ENCODE measurements around the gene KCTD18.

KCTD18 gene

GRCh38 chr2:200509612-200510433 is at the start of gene KCTD18:
TSS of gene KCTD18 (minus strand) at chr2:200510068. CDS start at chr2:200507016, 3,052 bp downstream.
- DNase-seq = peak; percentile 92

GRCh38 chr2:200540793-200541192 is 30.9 kb upstream of the KCTD18 start:
- DNase-seq = no peak

GRCh38 chr2:200538139-200538538 is 28.3 kb upstream of the KCTD18 start:
- no peak for DNase-seq

- DNase-seq = no peak
These were observed 24.7 kb upstream of the KCTD18 start for GRCh38 chr2:200534572-200534971.

GRCh38 chr2:200533754-200534153 is 23.9 kb upstream of the KCTD18 start:
- DNase-seq = no peak

- no peak for DNase-seq
These were observed 18.4 kb upstream of the KCTD18 start for GRCh38 chr2:200528228-200528627.

GRCh38 chr2:200525882-200526651 is 16.2 kb upstream of the KCTD18 start, which contains the start of gene SGO2:
TSS of gene SGO2 (plus strand) at chr2:200526207. CDS start at chr2:200532976, 6,769 bp downstream.
- peak; percentile 97 for DNase-seq

GRCh38 chr2:200525551-200525881 is 15.6 kb upstream of the KCTD18 start:
- no peak for DNase-seq

- DNase-seq = no peak
These were observed 15.2 kb upstream of the KCTD18 start for GRCh38 chr2:200525066-200525465.

GRCh38 chr2:200523604-200524003 is 13.7 kb upstream of the KCTD18 start:
- DNase-seq = no peak

GRCh38 chr2:200523158-200523557 is 13.3 kb upstream of the KCTD18 start:
- DNase-seq = no peak

- DNase-seq = no peak
These were observed 5.3 kb upstream of the KCTD18 start for GRCh38 chr2:200515155-200515554.

- DNase-seq = no peak
These were observed 645 bp downstream of the KCTD18 start for GRCh38 chr2:200509235-200509611.

- DNase-seq = no peak
These were observed 2.7 kb downstream of the KCTD18 start for GRCh38 chr2:200507179-200507578.

GRCh38 chr2:200506679-200507078 is 3.2 kb downstream of the KCTD18 start:
- no peak for DNase-seq

- peak; percentile 23 for DNase-seq
These were observed 7.7 kb downstream of the KCTD18 start for GRCh38 chr2:200502196-200502595.

GRCh38 chr2:200498402-200499162 is 11.3 kb downstream of the KCTD18 start:
- DNase-seq = no peak

GRCh38 chr2:200496696-200497095 is 13.2 kb downstream of the KCTD18 start:
- no peak for DNase-seq

GRCh38 chr2:200494048-200494447 is 15.8 kb downstream of the KCTD18 start:
- DNase-seq = no peak

- DNase-seq = no peak
These were observed 17.2 kb downstream of the KCTD18 start for GRCh38 chr2:200492656-200493055.

- DNase-seq = no peak
These were observed 19.9 kb downstream of the KCTD18 start for GRCh38 chr2:200490001-200490400.

- no peak for DNase-seq
These were observed 21.7 kb downstream of the KCTD18 start for GRCh38 chr2:200488169-200488568.

- no peak for DNase-seq
These were observed 23.3 kb downstream of the KCTD18 start for GRCh38 chr2:200486529-200486928.
